Measurements from ENCODE around the gene TMEM150B.
A peak's percentile ranks its signal among the peaks of the same experiment; 100 is the strongest.

Gene TMEM150B

GRCh38 chr19:55353803-55354697, 28.9 kb upstream of the TMEM150B start:
- H3K9ac ChIP-seq (ENCODE audit: low read length in 2 of 2): no peak overlapping the region
- no peaks in the 10 kb centered on the region for H3K36me3 ChIP-seq (ENCODE audit: control insufficient read depth in 2 of 2, insufficient read depth in 2 of 2, low read length in 2 of 2)
- H3K27me3 ChIP-seq (ENCODE audit: control insufficient read depth in 1 of 2, insufficient read depth in 2 of 2, low read length in 2 of 2): peaks cover 46 to 50% of the 10 kb centered on the region in 2 donors
- H3K4me1 ChIP-seq (ENCODE audit: control insufficient read depth, insufficient read depth, low read length): peaks cover 6% of the 10 kb centered on the region
- no peaks in the 10 kb centered on the region for H3K9me3 ChIP-seq (ENCODE audit: control insufficient read depth in 2 of 2, low read length in 2 of 2)
- peak overlapping the region; percentile 38 to 62 for H3K4me3 ChIP-seq (ENCODE audit: low read length in 2 of 2)
- no peak overlapping the region for H3K27ac ChIP-seq (ENCODE audit: low read length)

DNA sequence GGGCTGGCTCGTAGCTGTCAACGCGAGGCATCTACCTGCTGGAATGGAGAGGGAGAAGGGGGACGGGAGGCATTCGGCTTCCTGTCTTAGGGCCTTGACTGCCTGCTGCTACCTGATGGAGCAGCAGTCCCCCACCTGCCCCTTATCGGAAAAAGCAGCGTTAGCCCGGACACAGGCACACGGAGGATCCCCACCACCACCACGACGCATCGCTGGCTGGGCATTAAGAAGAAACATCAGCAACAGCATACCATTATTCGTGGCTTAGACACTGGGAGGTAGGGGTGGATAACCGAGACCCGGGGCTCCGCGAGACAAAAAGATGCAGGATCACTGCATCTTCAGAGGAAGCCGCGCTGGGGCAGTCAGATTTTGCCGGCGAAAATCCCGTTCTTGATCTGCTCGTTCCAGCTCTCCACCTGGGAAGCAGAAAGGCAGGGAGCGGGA, 28.2 kb upstream of the TMEM150B start:
- Histone ChIP-seq H3K36me3 (ENCODE audit: control insufficient read depth in 2 of 2, insufficient read depth in 2 of 2, low read length in 2 of 2) (no peaks in the 10 kb centered on the region), H3K9ac (ENCODE audit: low read length in 2 of 2) (no peak overlapping the region), H3K4me3 (ENCODE audit: low read length in 2 of 2) (peak overlapping the region; percentile 38 to 62), H3K27me3 (ENCODE audit: control insufficient read depth in 1 of 2, insufficient read depth in 2 of 2, low read length in 2 of 2) (peaks cover 46 to 50% of the 10 kb centered on the region in 2 donors), H3K27ac (ENCODE audit: low read length) (no peak overlapping the region), H3K4me1 (ENCODE audit: control insufficient read depth, insufficient read depth, low read length) (peaks cover 6% of the 10 kb centered on the region), H3K9me3 (ENCODE audit: control insufficient read depth in 2 of 2, low read length in 2 of 2) (no peaks in the 10 kb centered on the region)

GRCh38 chr19:55352549-55353145, 27.5 kb upstream of the TMEM150B start:
- Histone ChIP-seq H3K9ac (ENCODE audit: low read length in 2 of 2) (no peak overlapping the region), H3K4me1 (ENCODE audit: control insufficient read depth, insufficient read depth, low read length) (peaks cover 6% of the 10 kb centered on the region), H3K27ac (ENCODE audit: low read length) (no peak overlapping the region), H3K36me3 (ENCODE audit: control insufficient read depth in 2 of 2, insufficient read depth in 2 of 2, low read length in 2 of 2) (no peaks in the 10 kb centered on the region), H3K4me3 (ENCODE audit: low read length in 2 of 2) (no peak overlapping the region), H3K9me3 (ENCODE audit: control insufficient read depth in 2 of 2, low read length in 2 of 2) (no peaks in the 10 kb centered on the region), H3K27me3 (ENCODE audit: control insufficient read depth in 1 of 2, insufficient read depth in 2 of 2, low read length in 2 of 2) (peaks cover 46 to 50% of the 10 kb centered on the region in 2 donors)

GRCh38 chr19:55352040-55352439, 26.9 kb upstream of the TMEM150B start:
- Histone ChIP-seq H3K4me3 (ENCODE audit: low read length in 2 of 2) (no peak overlapping the region), H3K27ac (ENCODE audit: low read length) (no peak overlapping the region)

GRCh38 chr19:55350620-55351315, 25.6 kb upstream of the TMEM150B start:
- H3K9ac ChIP-seq (ENCODE audit: low read length in 2 of 2): no peak overlapping the region

More at GRCh38 chr19:55352040-55352439, 26.9 kb upstream of the TMEM150B start:
- H3K4me1 ChIP-seq (ENCODE audit: control insufficient read depth, insufficient read depth, low read length): peaks cover 6% of the 10 kb centered on the region
- no peak overlapping the region for H3K9ac ChIP-seq (ENCODE audit: low read length in 2 of 2)
- no peaks in the 10 kb centered on the region for H3K36me3 ChIP-seq (ENCODE audit: control insufficient read depth in 2 of 2, insufficient read depth in 2 of 2, low read length in 2 of 2)
- H3K9me3 ChIP-seq (ENCODE audit: control insufficient read depth in 2 of 2, low read length in 2 of 2): no peaks in the 10 kb centered on the region
- peaks cover 42 to 50% of the 10 kb centered on the region in 2 donors for H3K27me3 ChIP-seq (ENCODE audit: control insufficient read depth in 1 of 2, insufficient read depth in 2 of 2, low read length in 2 of 2)

DNA sequence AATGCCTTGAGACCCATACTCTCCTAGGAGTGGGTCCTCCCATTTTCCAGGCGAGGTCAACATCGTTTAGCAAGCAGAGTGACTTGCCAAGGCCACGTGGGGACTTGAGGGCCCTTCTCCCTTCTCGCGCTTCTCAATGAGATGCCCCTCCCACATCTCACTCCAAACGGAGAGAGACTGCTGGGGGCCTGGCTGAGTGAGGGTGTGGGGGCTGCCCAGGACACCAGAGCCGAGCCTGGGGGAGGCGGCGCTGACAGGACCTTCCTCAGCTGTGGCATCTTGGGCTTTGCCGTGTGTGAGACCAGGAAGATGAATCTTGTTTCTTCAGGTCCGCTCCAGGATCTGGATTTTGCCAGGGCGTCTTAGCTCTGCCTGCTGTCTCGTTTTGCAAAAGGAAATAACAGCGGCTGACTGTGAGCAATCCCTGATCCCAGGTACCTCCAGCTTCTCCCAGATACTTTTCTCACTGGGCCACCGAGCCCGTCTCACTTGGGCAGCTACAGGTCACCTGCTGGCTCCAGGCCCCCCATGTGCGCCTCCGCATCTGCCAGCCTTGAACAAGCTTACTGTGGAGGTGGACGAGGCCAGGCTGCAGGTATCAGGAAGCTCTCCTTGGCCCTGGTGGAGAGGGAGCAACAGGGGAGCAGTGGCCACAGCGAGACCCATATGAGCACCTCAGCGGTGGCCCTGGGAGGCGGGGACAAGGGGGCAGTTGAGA, 23.3 kb upstream of the TMEM150B start:
- Histone ChIP-seq H3K4me1 (ENCODE audit: control insufficient read depth, insufficient read depth, low read length) (peaks cover 11% of the 10 kb centered on the region), H3K4me3 (ENCODE audit: low read length in 2 of 2) (no peak overlapping the region), H3K27me3 (ENCODE audit: control insufficient read depth in 1 of 2, insufficient read depth in 2 of 2, low read length in 2 of 2) (peaks cover 28 to 33% of the 10 kb centered on the region in 2 donors), H3K9me3 (ENCODE audit: control insufficient read depth in 2 of 2, low read length in 2 of 2) (no peaks in the 10 kb centered on the region), H3K9ac (ENCODE audit: low read length in 2 of 2) (no peak overlapping the region), H3K27ac (ENCODE audit: low read length) (no peak overlapping the region), H3K36me3 (ENCODE audit: control insufficient read depth in 2 of 2, insufficient read depth in 2 of 2, low read length in 2 of 2) (no peaks in the 10 kb centered on the region)

More at GRCh38 chr19:55350620-55351315, 25.6 kb upstream of the TMEM150B start:
- no peak overlapping the region for H3K27ac ChIP-seq (ENCODE audit: low read length)
- H3K4me3 ChIP-seq (ENCODE audit: low read length in 2 of 2): no peak overlapping the region
- peaks cover 10% of the 10 kb centered on the region for H3K4me1 ChIP-seq (ENCODE audit: control insufficient read depth, insufficient read depth, low read length)
- H3K27me3 ChIP-seq (ENCODE audit: control insufficient read depth in 1 of 2, insufficient read depth in 2 of 2, low read length in 2 of 2): peaks cover 39 to 50% of the 10 kb centered on the region in 2 donors
- H3K36me3 ChIP-seq (ENCODE audit: control insufficient read depth in 2 of 2, insufficient read depth in 2 of 2, low read length in 2 of 2): no peaks in the 10 kb centered on the region
- no peaks in the 10 kb centered on the region for H3K9me3 ChIP-seq (ENCODE audit: control insufficient read depth in 2 of 2, low read length in 2 of 2)

DNA sequence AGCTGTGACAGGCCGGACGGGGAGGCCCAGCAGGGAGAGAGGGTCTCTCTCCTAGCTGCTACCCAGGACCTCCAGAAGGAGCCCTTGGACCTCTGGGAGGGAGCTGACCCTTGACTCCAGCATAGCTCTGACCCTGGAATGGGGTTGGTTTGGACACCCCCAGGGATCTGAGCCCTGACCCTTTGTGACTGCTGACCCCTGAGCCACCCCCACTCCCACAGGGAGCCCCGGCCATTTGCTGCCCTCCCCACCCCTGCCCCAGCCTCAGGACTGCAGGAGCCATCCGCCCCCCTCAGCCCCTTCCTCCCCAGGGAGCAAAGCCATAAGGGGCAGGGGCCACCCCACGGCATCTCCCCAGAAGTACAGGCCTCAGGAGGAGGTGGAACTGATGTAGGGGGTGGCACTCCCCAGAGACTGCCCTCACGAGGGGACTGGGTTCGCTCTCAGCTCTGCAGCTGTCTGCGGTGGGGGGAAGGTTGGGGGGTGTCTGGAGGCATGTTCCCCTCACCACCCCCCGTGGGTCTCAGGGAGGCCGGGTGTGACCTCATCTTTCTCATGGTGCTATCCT, 22.4 kb upstream of the TMEM150B start:
- Histone ChIP-seq H3K4me3 (ENCODE audit: low read length in 2 of 2) (no peak overlapping the region), H3K9ac (ENCODE audit: low read length in 2 of 2) (no peak overlapping the region), H3K27me3 (ENCODE audit: control insufficient read depth in 1 of 2, insufficient read depth in 2 of 2, low read length in 2 of 2) (peaks cover 18 to 24% of the 10 kb centered on the region in 2 donors), H3K27ac (ENCODE audit: low read length) (no peak overlapping the region), H3K36me3 (ENCODE audit: control insufficient read depth in 2 of 2, insufficient read depth in 2 of 2, low read length in 2 of 2) (peaks cover 2 to 3% of the 10 kb centered on the region in 2 donors), H3K4me1 (ENCODE audit: control insufficient read depth, insufficient read depth, low read length) (peaks cover 8% of the 10 kb centered on the region), H3K9me3 (ENCODE audit: control insufficient read depth in 2 of 2, low read length in 2 of 2) (no peaks in the 10 kb centered on the region)

- peaks cover 8% of the 10 kb centered on the region for H3K4me1 ChIP-seq (ENCODE audit: control insufficient read depth, insufficient read depth, low read length)
- peaks cover 12 to 17% of the 10 kb centered on the region in 2 donors for H3K27me3 ChIP-seq (ENCODE audit: control insufficient read depth in 1 of 2, insufficient read depth in 2 of 2, low read length in 2 of 2)
- no peak overlapping the region for H3K27ac ChIP-seq (ENCODE audit: low read length)
- H3K36me3 ChIP-seq (ENCODE audit: control insufficient read depth in 2 of 2, insufficient read depth in 2 of 2, low read length in 2 of 2): peaks cover 4% of the 10 kb centered on the region in 2 donors
- H3K4me3 ChIP-seq (ENCODE audit: low read length in 2 of 2): no peak overlapping the region
- H3K9ac ChIP-seq (ENCODE audit: low read length in 2 of 2): no peak overlapping the region
- H3K9me3 ChIP-seq (ENCODE audit: control insufficient read depth in 2 of 2, low read length in 2 of 2): no peaks in the 10 kb centered on the region
Measured at GRCh38 chr19:55346725-55347441, 21.7 kb upstream of the TMEM150B start.

DNA sequence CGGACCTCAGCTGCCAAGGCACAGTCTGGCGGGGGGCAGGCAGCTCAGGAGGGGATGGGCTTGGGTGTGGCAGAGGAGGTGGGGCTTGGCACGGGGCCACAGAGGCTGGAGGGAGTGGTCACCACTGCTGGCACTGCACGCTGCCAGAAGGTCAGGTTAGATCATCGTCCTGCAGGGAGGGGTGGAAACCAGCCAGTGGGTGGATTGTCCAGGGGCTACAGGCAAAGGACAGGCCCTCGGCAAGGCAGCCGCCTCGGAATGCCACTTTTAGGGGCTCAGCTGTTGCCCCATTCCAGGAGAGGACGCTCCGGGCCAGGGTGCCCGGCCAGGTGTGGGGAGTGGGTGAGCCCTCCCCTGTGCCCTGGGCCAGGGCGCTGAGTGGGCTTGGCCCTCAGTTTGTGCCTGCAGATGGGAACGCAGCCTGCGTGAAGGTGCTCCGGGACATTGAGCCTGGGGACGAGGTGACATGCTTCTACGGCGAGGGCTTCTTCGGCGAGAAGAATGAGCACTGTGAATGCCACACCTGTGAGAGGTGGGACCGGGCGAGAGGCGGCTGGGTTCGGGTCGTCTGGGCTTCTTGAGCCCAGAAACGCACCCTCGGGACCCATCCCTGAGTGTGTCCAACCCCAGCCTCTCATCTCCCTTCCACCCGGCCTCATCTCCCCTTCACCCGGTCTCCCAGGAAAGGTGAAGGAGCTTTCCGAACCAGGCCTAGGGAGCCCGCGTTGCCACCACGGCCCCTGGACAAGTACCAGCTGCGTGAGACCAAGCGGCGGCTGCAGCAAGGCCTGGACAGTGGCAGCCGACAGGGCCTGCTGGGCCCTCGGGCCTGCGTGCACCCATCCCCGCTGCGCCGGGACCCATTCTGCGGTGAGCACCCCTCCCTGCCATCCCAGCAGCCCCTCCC, 20.9 kb upstream of the TMEM150B start:
- peaks cover 4 to 11% of the 10 kb centered on the region in 2 donors for H3K27me3 ChIP-seq (ENCODE audit: control insufficient read depth in 1 of 2, insufficient read depth in 2 of 2, low read length in 2 of 2)
- H3K9me3 ChIP-seq (ENCODE audit: control insufficient read depth in 2 of 2, low read length in 2 of 2): no peaks in the 10 kb centered on the region
- H3K4me1 ChIP-seq (ENCODE audit: control insufficient read depth, insufficient read depth, low read length): peaks cover 14% of the 10 kb centered on the region
- peaks cover 4% of the 10 kb centered on the region in 2 donors for H3K36me3 ChIP-seq (ENCODE audit: control insufficient read depth in 2 of 2, insufficient read depth in 2 of 2, low read length in 2 of 2)
- H3K4me3 ChIP-seq (ENCODE audit: low read length in 2 of 2): no peak overlapping the region
- H3K27ac ChIP-seq (ENCODE audit: low read length): no peak overlapping the region
- H3K9ac ChIP-seq (ENCODE audit: low read length in 2 of 2): no peak overlapping the region

Data from stomach smooth muscle (tissue), 2 donors.